Keratinocyte (primary cell): ENCODE data around the gene CAPN2. TPM values are rescaled to one million over a fixed set of nuclear protein-coding genes. Genes with fewer than 3 reads are reported as not detected.

Source experiments
- DNase-seq: peaks from one replicate; pipeline ENCODE4 v3.0.0-alpha.2; 2011; ENCODE audit warnings: low read depth, missing footprints, low spot score
- FAIRE-seq: peaks from 2 replicates; lab custom pipeline; 2011; peaks lifted over from hg19 to GRCh38; lab: Jason Lieb, UNC
- H2AFZ ChIP-seq: 2 replicates; pipeline ENCODE4 v1.6.0; 2012; ENCODE audit warnings: low read length, control low read depth, inconsistent platforms; ENCODE audit not compliant: control insufficient read depth
- H3K27ac ChIP-seq: 2 replicates; pipeline ENCODE4 v1.5.1; 2011; ENCODE audit warnings: low read length; ENCODE audit not compliant: control insufficient read depth, insufficient read depth
- H3K27me3 ChIP-seq: 3 replicates; pipeline ENCODE4 v1.6.0; 2011; ENCODE audit warnings: low read length; ENCODE audit not compliant: control insufficient read depth, insufficient read depth; ENCODE audit errors: extremely low read depth
- H3K36me3 ChIP-seq, 2 experiments: 2 replicates in 1 of 2; 3 replicates in 1 of 2; pipeline ENCODE4 v1.5.1; 2011; ENCODE audit warnings: low read length in 2 of 2, mild to moderate bottlenecking in 1 of 2; ENCODE audit not compliant: control insufficient read depth in 2 of 2, insufficient read depth in 2 of 2; ENCODE audit errors: extremely low read depth in 1 of 2
- H3K4me1 ChIP-seq: 3 replicates; pipeline ENCODE4 v1.5.1; 2011; ENCODE audit warnings: low read length; ENCODE audit not compliant: control insufficient read depth, insufficient read depth; ENCODE audit errors: extremely low read depth
- H3K4me2 ChIP-seq: 3 replicates; pipeline ENCODE4 v1.6.0; 2011; ENCODE audit warnings: low read depth, low read length; ENCODE audit not compliant: control insufficient read depth, insufficient read depth; ENCODE audit errors: extremely low read depth
- H3K4me3 ChIP-seq, 3 experiments: fragments of 200-600 bp in 1 of 3; sonication (generic) in 1 of 3; 2 replicates in 2 of 3; 3 replicates in 1 of 3; pipeline ENCODE4 v1.5.1; 2011 to 2016; ENCODE audit warnings: low read length in 3 of 3, mild to moderate bottlenecking in 3 of 3, control low read depth in 2 of 3, inconsistent platforms in 1 of 3, low read depth in 1 of 3, mixed read lengths in 1 of 3, mixed run types in 1 of 3, moderate library complexity in 1 of 3; ENCODE audit not compliant: control insufficient read depth in 2 of 3, insufficient read depth in 2 of 3; ENCODE audit errors: extremely low read depth in 1 of 3
- H3K79me2 ChIP-seq: 2 replicates; pipeline ENCODE4 v1.6.0; 2012; ENCODE audit warnings: low read length; ENCODE audit not compliant: control insufficient read depth, insufficient read depth
- H3K9ac ChIP-seq: 3 replicates; pipeline ENCODE4 v1.6.0; 2011; ENCODE audit warnings: low read length; ENCODE audit not compliant: control insufficient read depth, insufficient read depth; ENCODE audit errors: extremely low read depth
- H3K9me1 ChIP-seq: 3 replicates; pipeline ENCODE4 v1.6.0; 2011; ENCODE audit warnings: low read length; ENCODE audit not compliant: control insufficient read depth, insufficient read depth; ENCODE audit errors: extremely low read depth
- H3K9me3 ChIP-seq: 2 replicates; pipeline ENCODE4 v1.5.1; 2012; ENCODE audit warnings: low read depth, low read length; ENCODE audit not compliant: control insufficient read depth
- H4K20me1 ChIP-seq: 3 replicates; pipeline ENCODE4 v1.6.0; 2011; ENCODE audit warnings: low read length; ENCODE audit not compliant: control insufficient read depth, insufficient read depth; ENCODE audit errors: extremely low read depth
- CTCF ChIP-seq, 3 experiments: IDR thresholded peaks in 1 of 3; conservative IDR thresholded peaks in 1 of 3; optimal IDR thresholded peaks in 1 of 3; 2 replicates in 2 of 3; 3 replicates in 1 of 3; pipeline versions ENCODE3 to v1.5.1; 2011; ENCODE audit warnings: low read length in 3 of 3, mild to moderate bottlenecking in 3 of 3, moderate library complexity in 2 of 3, control low read depth in 1 of 3, inconsistent platforms in 1 of 3; ENCODE audit not compliant: insufficient read depth in 2 of 3; ENCODE audit errors: extremely low read depth in 1 of 3
- EZH2 ChIP-seq: IDR thresholded peaks from one replicate; pipeline ENCODE4 v1.6.1; 2012; ENCODE audit warnings: inconsistent platforms, mild to moderate bottlenecking, low read length, moderate library complexity
- dilution Hi-C: fragments of 300-500 bp; cut with MboI; formaldehyde crosslinking; loops from one replicate; pipeline ENCODE4 v1.7.0; 2020; ENCODE audit warnings: low sequenced_read_pairs; ENCODE audit not compliant: extremely low pct_ligation_motif_present
- polyA plus RNA-seq, 5 experiments: library from polyadenylated mRNA; depleted of rRNA in 3 of 5; stranded (reverse) in 3 of 5; stranded (forward) in 1 of 5; unstranded in 1 of 5; fragments of >200 nt; gene quantifications; 1 replicate in 1 of 5; 2 replicates in 3 of 5; 3 replicates in 1 of 5; pipeline versions ENCODE4 v1.2.1 to v1.2.3, GENCODE V29; 2011 to 2012; ENCODE audit warnings: missing spikeins in 2 of 5, low read depth in 1 of 5, low replicate concordance in 1 of 5

Gene CAPN2
- polyA plus RNA-seq, 1 donor (not counting 4 experiments of a cell fraction or from before 2014, with no cell fraction given) = 366 TPM

- Histone ChIP-seq H3K9me1 (no peaks in the 10 kb centered on the region), H3K27me3 (no peaks in the 10 kb centered on the region), H2AFZ (peak overlapping the region; percentile 31), H3K27ac (no peak overlapping the region), H3K4me3 (no peak overlapping the region), H3K4me1 (peaks cover 59% of the 10 kb centered on the region), H3K9ac (no peak overlapping the region), H3K4me2 (peak overlapping the region; percentile 20), H3K36me3 (no peaks in the 10 kb centered on the region), H3K9me3 (no peaks in the 10 kb centered on the region), H3K79me2 (no peaks in the 10 kb centered on the region), H4K20me1 (no peaks in the 10 kb centered on the region)
- FAIRE-seq (no peak), DNase-seq (no peak)
- TF ChIP-seq EZH2 (no peak), CTCF (optimal IDR thresholded peaks at IDR 0.05 in 1 of 3, IDR thresholded peaks at IDR 0.05 in 1 of 3, conservative IDR thresholded peaks at IDR 0.05 in 1 of 3; ENCODE audit: extremely low read depth in 1 of 3, insufficient read depth in 2 of 3, low read length in 3 of 3) (no peak)
- dilution Hi-C loops = no loop called here
Measured at GRCh38 chr1:223704921-223705878, 7.1 kb upstream of the CAPN2 start.

DNA sequence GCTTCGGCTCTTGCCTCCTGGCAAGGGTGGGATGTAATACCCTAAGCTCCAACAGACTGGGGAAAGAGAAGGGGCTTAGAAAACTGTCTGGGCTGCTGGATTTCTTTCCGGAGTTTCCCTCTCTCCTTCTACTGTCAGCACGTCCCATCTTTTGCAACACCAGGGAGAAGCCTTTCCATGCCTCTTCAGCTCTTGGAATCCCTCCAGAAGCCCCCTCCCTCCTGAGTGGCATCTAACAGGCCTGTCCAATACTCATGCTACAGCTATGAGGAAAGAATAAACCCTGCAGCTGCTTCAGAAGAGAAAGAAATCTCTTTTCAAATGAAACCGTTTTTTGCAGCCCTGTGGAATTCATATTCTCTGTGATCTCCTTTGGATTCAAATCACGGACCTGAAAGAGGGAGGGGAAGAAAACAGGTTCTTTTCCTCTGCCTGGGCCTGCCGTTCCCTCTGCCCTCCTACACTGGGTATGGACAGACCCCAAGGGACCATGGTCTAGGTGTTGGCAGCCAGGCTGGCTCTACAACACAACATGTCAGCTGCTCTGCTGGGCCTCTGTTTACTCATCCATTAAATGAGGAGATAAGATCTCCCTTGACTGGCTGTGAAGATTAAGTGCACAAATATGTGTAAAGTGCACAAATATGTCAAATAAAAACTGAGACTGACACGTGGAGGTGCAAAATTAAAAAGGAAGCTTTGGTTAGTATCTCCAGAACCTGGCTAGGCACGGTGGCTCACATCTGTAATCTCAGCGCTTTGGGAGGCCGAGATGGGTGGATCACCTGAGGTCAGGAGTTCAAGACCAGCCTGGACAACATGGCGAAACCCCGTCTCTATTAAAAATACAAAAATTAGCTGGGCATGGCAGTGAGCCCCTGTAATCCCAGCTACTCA, 6.0 kb upstream of the CAPN2 start:
- Histone ChIP-seq H3K4me1 (peaks cover 51% of the 10 kb centered on the region), H3K9me3 (no peaks in the 10 kb centered on the region), H3K79me2 (no peaks in the 10 kb centered on the region), H3K9ac (peak overlapping the region; percentile 22), H3K27me3 (no peaks in the 10 kb centered on the region), H4K20me1 (no peaks in the 10 kb centered on the region), H3K4me2 (peak overlapping the region; percentile 42), H2AFZ (no peak overlapping the region), H3K27ac (peak overlapping the region; percentile 76), H3K4me3 (no peak overlapping the region), H3K36me3 (no peaks in the 10 kb centered on the region), H3K9me1 (no peaks in the 10 kb centered on the region)
- FAIRE-seq (no peak), DNase-seq (no peak)
- dilution Hi-C loops = no loop called here
- TF ChIP-seq CTCF (optimal IDR thresholded peaks at IDR 0.05 in 1 of 3, IDR thresholded peaks at IDR 0.05 in 1 of 3, conservative IDR thresholded peaks at IDR 0.05 in 1 of 3; ENCODE audit: extremely low read depth in 1 of 3, insufficient read depth in 2 of 3, low read length in 3 of 3) (no peak), EZH2 (no peak)
